GM06990 (cell line): ENCODE results near the gene MYPN.

Experiments
- DNase-seq: peaks from one replicate; pipeline ENCODE4 v3.0.0-alpha.2; 2011; ENCODE audit not compliant: insufficient read length; ENCODE audit errors: extremely low read depth
- H3K27me3 ChIP-seq: replicated peaks from 2 replicates; pipeline ENCODE4 v1.6.0; 2011; ENCODE audit warnings: low read length; ENCODE audit not compliant: control insufficient read depth, insufficient read depth
- H3K36me3 ChIP-seq: 2 replicates; pipeline ENCODE4 v1.5.1; 2011; ENCODE audit warnings: low read length; ENCODE audit not compliant: control insufficient read depth, insufficient read depth
- H3K4me3 ChIP-seq: replicated peaks from 2 replicates; pipeline ENCODE4 v1.5.1; 2011; ENCODE audit warnings: low read depth, mild to moderate bottlenecking, control low read depth, low read length
- CTCF ChIP-seq: IDR thresholded peaks from 2 replicates; pipeline ENCODE4 v1.5.1; 2011; ENCODE audit warnings: low read length, control low read depth, mild to moderate bottlenecking, inconsistent platforms; ENCODE audit not compliant: insufficient read depth, poor library complexity, severe bottlenecking

MYPN gene

GRCh38 chr10:68081916-68082315 is 27.4 kb upstream of the MYPN start:
- no peak for DNase-seq
- no peak for TF ChIP-seq CTCF
- H3K36me3 ChIP-seq = no peaks in the 10 kb centered on the region
- H3K27me3 ChIP-seq = no peaks in the 10 kb centered on the region
- no peak overlapping the region for H3K4me3 ChIP-seq

GRCh38 chr10:68082872-68083271 is 26.4 kb upstream of the MYPN start:
- no peak overlapping the region for H3K4me3 ChIP-seq
- no peak for TF ChIP-seq CTCF
- DNase-seq = no peak
- no peaks in the 10 kb centered on the region for H3K36me3 ChIP-seq
- no peaks in the 10 kb centered on the region for H3K27me3 ChIP-seq

GRCh38 chr10:68083953-68084352 is 25.3 kb upstream of the MYPN start:
- Histone ChIP-seq H3K27me3 (no peaks in the 10 kb centered on the region), H3K4me3 (no peak overlapping the region), H3K36me3 (no peaks in the 10 kb centered on the region)
- no peak for DNase-seq
- no peak for TF ChIP-seq CTCF

- Histone ChIP-seq H3K36me3 (no peaks in the 10 kb centered on the region), H3K4me3 (no peak overlapping the region), H3K27me3 (no peaks in the 10 kb centered on the region)
- DNase-seq = no peak
- no peak for TF ChIP-seq CTCF
Measured at GRCh38 chr10:68084469-68084868, 24.8 kb upstream of the MYPN start.

GRCh38 chr10:68086011-68086410 is 23.3 kb upstream of the MYPN start:
- no peaks in the 10 kb centered on the region for H3K27me3 ChIP-seq
- TF ChIP-seq CTCF = no peak
- H3K36me3 ChIP-seq = no peaks in the 10 kb centered on the region
- DNase-seq = no peak
- no peak overlapping the region for H3K4me3 ChIP-seq
